PFSK-1 (cell line): ENCODE measurements around the gene TAF10.

ENCODE experiments used
- FOXP2 ChIP-seq: optimal IDR thresholded peaks from 2 replicates; pipeline ENCODE3; 2011; ENCODE audit warnings: borderline replicate concordance, control low read depth, inconsistent platforms; ENCODE audit not compliant: insufficient read depth; ENCODE audit errors: extremely low read length, extremely low read depth
- POLR2AphosphoS5 ChIP-seq: IDR thresholded peaks from 2 replicates; pipeline ENCODE4 v1.6.1; 2012; ENCODE audit warnings: low read depth, mild to moderate bottlenecking, control low read depth, low read length, moderate library complexity
- REST ChIP-seq, 2 experiments: IDR thresholded peaks; 2 replicates each; pipeline versions ENCODE4 v1.6.1 to v1.8.0; 2011 to 2012; ENCODE audit warnings: low read depth in 2 of 2, low read length in 2 of 2, control low read depth in 1 of 2, inconsistent platforms in 1 of 2, mild to moderate bottlenecking in 1 of 2, moderate library complexity in 1 of 2; ENCODE audit not compliant: insufficient read depth in 1 of 2
- SIN3A ChIP-seq: IDR thresholded peaks from 2 replicates; pipeline ENCODE4 v1.6.1; 2012; ENCODE audit warnings: mild to moderate bottlenecking, low read length, moderate library complexity, borderline replicate concordance; ENCODE audit not compliant: insufficient read depth
- TAF1 ChIP-seq: IDR thresholded peaks from 2 replicates; pipeline ENCODE4 v1.6.1; 2012; ENCODE audit warnings: low read length, control low read depth, borderline replicate concordance; ENCODE audit not compliant: insufficient read depth

The TAF10 gene

DNA sequence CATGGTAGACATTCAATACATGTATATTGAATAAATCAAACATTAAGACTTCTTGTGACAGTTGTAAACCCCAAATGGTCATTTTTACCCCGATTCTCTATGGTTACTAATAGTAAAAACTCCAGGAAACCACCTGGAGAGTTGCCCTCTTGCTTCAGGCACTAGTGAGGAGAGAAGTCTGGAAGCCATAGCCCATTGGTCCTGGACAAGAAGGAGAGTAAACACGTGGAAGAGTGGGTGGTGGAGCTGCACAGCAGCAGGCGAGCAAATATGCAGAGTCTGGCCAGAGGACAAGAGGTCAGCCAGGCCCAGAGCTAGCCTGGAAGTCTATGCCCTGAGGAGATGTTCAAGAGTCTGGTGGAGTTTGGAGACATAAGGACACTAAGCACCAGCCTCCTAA lies 25.9 kb upstream of the TAF10 start:
- no peak for TF ChIP-seq POLR2AphosphoS5
- no peak for TF ChIP-seq TAF1
- no peak for TF ChIP-seq REST (IDR thresholded peaks at IDR 0.05; ENCODE audit: insufficient read depth in 1 of 2, low read depth in 2 of 2, low read length in 2 of 2)
- no peak for TF ChIP-seq FOXP2
- no peak for TF ChIP-seq SIN3A

DNA sequence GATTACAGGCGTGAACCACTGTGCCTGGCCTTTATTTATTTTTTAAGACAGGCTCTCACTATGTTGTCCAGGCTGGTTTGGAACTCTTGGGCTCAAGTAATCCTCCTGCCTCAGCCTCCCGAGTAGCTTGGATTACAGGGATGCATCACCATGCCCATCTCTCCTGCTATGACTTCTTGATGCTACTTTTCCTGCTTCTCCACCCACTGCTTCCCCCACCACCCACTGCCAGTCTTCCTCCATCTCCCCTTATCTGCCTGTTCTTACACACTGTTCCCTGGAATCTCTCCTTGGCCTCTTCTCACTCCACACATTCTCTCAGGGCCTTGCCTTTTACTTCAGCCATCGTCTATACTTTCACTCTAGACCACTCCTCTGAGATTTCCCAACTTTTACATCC lies 24.5 kb upstream of the TAF10 start:
- TF ChIP-seq POLR2AphosphoS5, result no peak
- TF ChIP-seq FOXP2, result no peak
- TF ChIP-seq SIN3A, result no peak
- TF ChIP-seq TAF1, result no peak
- TF ChIP-seq REST (IDR thresholded peaks at IDR 0.05; ENCODE audit: insufficient read depth in 1 of 2, low read depth in 2 of 2, low read length in 2 of 2), result no peak

DNA sequence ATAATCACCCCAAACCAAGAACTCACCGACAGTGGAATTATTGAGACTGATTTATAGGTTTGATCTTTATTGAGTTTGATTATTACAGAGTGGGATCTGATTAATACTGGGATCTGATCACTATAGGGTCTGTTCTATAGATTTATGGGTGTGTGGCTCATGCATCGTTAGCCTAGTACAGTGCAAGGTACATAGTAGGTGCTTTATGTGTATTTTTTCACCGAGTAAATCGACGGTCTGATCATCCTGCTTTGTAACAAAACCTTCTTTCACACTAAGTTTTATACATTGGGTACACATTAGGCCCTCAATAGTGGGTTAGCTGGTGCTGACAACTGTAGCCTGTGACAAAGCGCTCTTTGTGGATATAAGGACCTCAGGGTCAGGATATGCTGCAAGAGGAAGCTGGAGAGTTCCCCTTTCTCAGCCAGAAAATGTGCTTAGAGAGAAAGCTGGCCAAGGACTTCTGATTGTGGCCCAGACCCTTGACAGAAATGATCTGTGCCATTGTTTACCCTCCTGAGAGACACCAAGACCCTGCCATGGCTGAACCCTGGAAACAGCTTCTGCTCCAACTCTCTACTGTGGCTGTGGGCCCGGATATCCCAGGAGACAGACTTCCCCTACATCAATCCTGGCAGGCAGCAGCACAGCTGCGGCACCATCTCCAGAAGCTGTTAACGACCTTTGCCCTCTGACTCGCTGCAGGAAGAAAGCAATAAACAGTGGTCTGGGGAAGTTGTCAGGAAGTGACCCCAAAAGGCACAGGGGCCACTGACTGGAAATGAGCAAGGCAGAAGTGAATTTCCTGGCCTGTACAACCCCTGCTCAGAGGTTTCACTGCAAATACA lies 23.3 kb upstream of the TAF10 start:
- TF ChIP-seq POLR2AphosphoS5 (0 out of 2 replicates have a peak, but pooled peaks have one; percentile 18), SIN3A (no peak), FOXP2 (peak; percentile 89), REST (IDR thresholded peaks at IDR 0.05; ENCODE audit: insufficient read depth in 1 of 2, low read depth in 2 of 2, low read length in 2 of 2) (0 out of 4 replicates have a peak, but pooled peaks of 1 of the 2 experiments have one; percentile 25), TAF1 (no peak)

- TF ChIP-seq TAF1 (no peak), REST (IDR thresholded peaks at IDR 0.05; ENCODE audit: insufficient read depth in 1 of 2, low read depth in 2 of 2, low read length in 2 of 2) (no peak), POLR2AphosphoS5 (no peak), FOXP2 (no peak), SIN3A (no peak)
These were observed 22.5 kb upstream of the TAF10 start for GRCh38 chr11:6634534-6634933.
